ENCODE results near the gene SERPINA3.

SERPINA3 gene

GRCh38 chr14:94612580-94613554, 676 bp downstream of the SERPINA3 start:
- DNase-seq (ENCODE audit: low spot score) (no peak), FAIRE-seq (no peak)

- no peak for DNase-seq (ENCODE audit: low spot score)
- FAIRE-seq: no peak
These were observed 1.8 kb downstream of the SERPINA3 start for GRCh38 chr14:94613720-94614644.

- FAIRE-seq (no peak), DNase-seq (ENCODE audit: low spot score) (no peak)
These were observed 2.6 kb downstream of the SERPINA3 start for GRCh38 chr14:94614802-94615201.

GRCh38 chr14:94615254-94615653, 3.1 kb downstream of the SERPINA3 start:
- DNase-seq (ENCODE audit: low spot score): no peak
- FAIRE-seq: no peak

- DNase-seq (ENCODE audit: low spot score): no peak
- FAIRE-seq: no peak
These were observed 3.8 kb downstream of the SERPINA3 start for GRCh38 chr14:94615823-94616570.

GRCh38 chr14:94617366-94617941, 5.3 kb downstream of the SERPINA3 start:
- DNase-seq (ENCODE audit: low spot score) (no peak), FAIRE-seq (no peak)

- no peak for FAIRE-seq
- DNase-seq (ENCODE audit: low spot score): no peak
These were observed 6.0 kb downstream of the SERPINA3 start for GRCh38 chr14:94617988-94618822.

- DNase-seq (ENCODE audit: low spot score) (no peak), FAIRE-seq (no peak)
These were observed 7.1 kb downstream of the SERPINA3 start for GRCh38 chr14:94619297-94619696.

GRCh38 chr14:94620597-94620996, 8.4 kb downstream of the SERPINA3 start:
- no peak for FAIRE-seq
- no peak for DNase-seq (ENCODE audit: low spot score)

GRCh38 chr14:94621358-94622134, 9.4 kb downstream of the SERPINA3 start:
- no peak for FAIRE-seq
- no peak for DNase-seq (ENCODE audit: low spot score)

GRCh38 chr14:94622653-94623421, 10.6 kb downstream of the SERPINA3 start:
- FAIRE-seq: no peak

GRCh38 chr14:94623422-94623809, 11.2 kb downstream of the SERPINA3 start:
- no peak for FAIRE-seq
- DNase-seq (ENCODE audit: low spot score): no peak

More at GRCh38 chr14:94622653-94623421, 10.6 kb downstream of the SERPINA3 start:
- DNase-seq (ENCODE audit: low spot score): no peak

GRCh38 chr14:94623856-94624499, 11.8 kb downstream of the SERPINA3 start:
- DNase-seq (ENCODE audit: low spot score) (no peak), FAIRE-seq (no peak)

- FAIRE-seq (no peak), DNase-seq (ENCODE audit: low spot score) (no peak)
These were observed 12.6 kb downstream of the SERPINA3 start for GRCh38 chr14:94624537-94625352.

GRCh38 chr14:94625353-94625635, 13.1 kb downstream of the SERPINA3 start:
- no peak for DNase-seq (ENCODE audit: low spot score)
- no peak for FAIRE-seq

GRCh38 chr14:94628578-94628977, 16.4 kb downstream of the SERPINA3 start:
- FAIRE-seq (no peak), DNase-seq (ENCODE audit: low spot score) (no peak)

GRCh38 chr14:94630396-94630795, 18.2 kb downstream of the SERPINA3 start:
- no peak for DNase-seq (ENCODE audit: low spot score)

More at GRCh38 chr14:94630396-94630795, 18.2 kb downstream of the SERPINA3 start:
- no peak for FAIRE-seq
